CD4-positive, CD25-positive, alpha-beta regulatory T cell (primary cell): Measurements from ENCODE around the gene RGS7. TPM values are rescaled to one million over a fixed set of nuclear protein-coding genes. Genes with fewer than 3 reads are reported as not detected.
"Not testable (repeated sequence)": the region's sequence is repeated elsewhere in the genome, so short reads cannot be mapped to it uniquely, and the experiment has no call there.

Experiments used
- ATAC-seq, 2 donors: fragments of 150-1000 bp; cut with Tn5 transposase; one replicate each; pipeline ENCODE4 v1.10.0; 2021; ENCODE audit warnings: low read depth in 2 of 2, moderate number of reproducible peaks in 2 of 2, moderate library complexity in 1 of 2
- DNase-seq, 3 donors: peaks; one replicate each; pipeline versions ENCODE4 v3.0.0 to v3.0.0-alpha.2; 2012 to 2022; ENCODE audit warnings: mixed read lengths in 1 of 3
- H3K27ac ChIP-seq: one replicate; pipeline ENCODE4 v1.7.0; 2013; ENCODE audit warnings: mild to moderate bottlenecking, low read length; ENCODE audit not compliant: insufficient read depth, poor library complexity, severe bottlenecking
- H3K27me3 ChIP-seq: one replicate; pipeline ENCODE4 v1.7.0; 2013; ENCODE audit warnings: low read length; ENCODE audit not compliant: control insufficient read depth, insufficient read depth
- H3K36me3 ChIP-seq: one replicate; pipeline ENCODE4 v1.7.0; 2013; ENCODE audit warnings: mild to moderate bottlenecking, low read length, moderate library complexity; ENCODE audit not compliant: control insufficient read depth, insufficient read depth
- H3K4me1 ChIP-seq: 2 replicates; pipeline ENCODE4 v1.7.0; 2013; ENCODE audit warnings: mild to moderate bottlenecking, low read length; ENCODE audit not compliant: insufficient read depth, control insufficient read depth, poor library complexity, severe bottlenecking
- H3K4me3 ChIP-seq: one replicate; pipeline ENCODE4 v1.7.0; 2013; ENCODE audit warnings: low read depth, mild to moderate bottlenecking, low read length, moderate library complexity
- H3K9me3 ChIP-seq, 2 experiments: 1 replicate in 1 of 2; 2 replicates in 1 of 2; pipeline ENCODE4 v1.7.0; 2013; ENCODE audit warnings: low read length in 2 of 2, mild to moderate bottlenecking in 1 of 2, moderate library complexity in 1 of 2; ENCODE audit not compliant: control insufficient read depth in 2 of 2
- H3K27ac Mint-ChIP-seq, 3 donors: one replicate each; pipeline ENCODE4 v1.8.0; 2020 to 2022; ENCODE audit warnings: mild to moderate bottlenecking in 3 of 3, mixed read lengths in 3 of 3, moderate library complexity in 2 of 3
- H3K27me3 Mint-ChIP-seq: one replicate; pipeline ENCODE4 v1.8.0; 2022; ENCODE audit warnings: mild to moderate bottlenecking, mixed read lengths
- H3K36me3 Mint-ChIP-seq: one replicate; pipeline ENCODE4 v1.8.0; 2020; ENCODE audit warnings: mixed read lengths
- H3K4me1 Mint-ChIP-seq, 4 donors: one replicate each; pipeline ENCODE4 v1.8.0; 2020 to 2022; ENCODE audit warnings: mixed read lengths in 4 of 4, mild to moderate bottlenecking in 1 of 4
- H3K4me3 Mint-ChIP-seq, 4 donors: one replicate each; pipeline ENCODE4 v1.8.0; 2020 to 2022; ENCODE audit warnings: mild to moderate bottlenecking in 4 of 4, mixed read lengths in 4 of 4, moderate library complexity in 3 of 4
- H3K9me3 Mint-ChIP-seq, 7 donors: one replicate each; pipeline ENCODE4 v1.8.0; 2020 to 2022; ENCODE audit warnings: mixed read lengths in 7 of 7, mild to moderate bottlenecking in 3 of 7, moderate library complexity in 2 of 7
- polyA plus RNA-seq, 4 donors: library from polyadenylated mRNA; unstranded; fragments of 300-500 nt; fragmentation: Illumina TruSeq; gene quantifications; one replicate each; pipeline ENCODE4 v1.2.3, GENCODE V29; 2021
- total RNA-seq: library from RNA; stranded (reverse); gene quantifications from one replicate; pipeline ENCODE4 v1.2.3, GENCODE V29; 2022

RGS7 gene
- total and polyA plus RNA-seq, 5 donors from 2014 or later = not detected

DNA sequence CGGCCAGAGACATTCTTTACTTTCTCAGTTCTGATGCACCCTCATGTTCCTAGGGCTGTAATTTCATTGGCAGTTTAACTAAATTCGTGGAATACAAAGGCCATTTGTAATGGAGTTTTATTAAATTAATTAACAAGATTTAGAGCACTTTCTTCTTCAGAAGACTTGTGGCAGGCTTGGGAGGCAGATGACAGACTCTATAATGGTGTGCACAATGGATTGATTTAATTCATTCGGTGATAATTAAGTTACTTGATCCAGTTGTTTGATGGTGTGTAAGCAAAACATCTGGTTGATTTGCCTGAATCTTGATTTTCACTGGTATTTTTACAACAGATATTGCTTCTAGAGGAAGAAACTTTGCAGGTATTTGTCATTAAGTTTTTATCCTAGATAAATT is 383.1 kb downstream of the RGS7 start:
- Mint-ChIP-seq H3K4me3 (no peak overlapping the region), H3K9me3 (peaks cover 3 to 24% (median 9%) of the 10 kb centered on the region in 7 donors)

DNA sequence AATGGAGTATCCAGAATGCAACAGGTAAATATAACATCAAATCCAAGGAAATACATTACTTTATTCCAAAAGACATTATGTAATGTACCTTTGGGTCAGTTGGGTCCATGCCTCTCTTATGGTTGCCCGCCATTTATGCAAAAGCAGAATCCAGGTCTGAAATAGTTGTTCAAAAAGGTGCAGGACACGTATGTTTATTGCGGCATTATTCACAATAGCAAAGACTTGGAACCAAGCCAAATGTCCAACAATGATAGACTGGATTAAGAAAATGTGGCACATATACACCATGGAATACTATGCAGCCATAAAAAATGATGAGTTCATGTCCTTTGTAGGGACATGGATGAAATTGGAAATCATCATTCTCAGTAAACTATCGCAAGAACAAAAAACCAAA is 384.9 kb downstream of the RGS7 start:
- not testable (repeated sequence) for H3K4me1 ChIP-seq, ATAC-seq, DNase-seq, H3K4me3 ChIP-seq, H3K9me3 ChIP-seq, H3K27me3 ChIP-seq, H3K4me1 Mint-ChIP-seq, H3K36me3 ChIP-seq, H3K27ac Mint-ChIP-seq, H3K27ac ChIP-seq, H3K36me3 Mint-ChIP-seq, H3K27me3 Mint-ChIP-seq, H3K4me3 Mint-ChIP-seq
- H3K9me3 Mint-ChIP-seq = peaks cover 0 to 18% (median 5%) of the 10 kb centered on the region in 7 donors

More for the DNA sequence above, 383.1 kb downstream of the RGS7 start:
- Mint-ChIP-seq H3K4me1 (no peaks in the 10 kb centered on the region), H3K27me3 (no peaks in the 10 kb centered on the region), H3K36me3 (no peaks in the 10 kb centered on the region), H3K27ac (no peak overlapping the region)
- H3K9me3 ChIP-seq = no peaks in the 10 kb centered on the region
- no peak for ATAC-seq
- H3K4me1 ChIP-seq = no peaks in the 10 kb centered on the region
- no peak for DNase-seq
- H3K4me3 ChIP-seq = no peak overlapping the region
- no peaks in the 10 kb centered on the region for H3K27me3 ChIP-seq
- H3K36me3 ChIP-seq = no peaks in the 10 kb centered on the region
- H3K27ac ChIP-seq = no peak overlapping the region

DNA sequence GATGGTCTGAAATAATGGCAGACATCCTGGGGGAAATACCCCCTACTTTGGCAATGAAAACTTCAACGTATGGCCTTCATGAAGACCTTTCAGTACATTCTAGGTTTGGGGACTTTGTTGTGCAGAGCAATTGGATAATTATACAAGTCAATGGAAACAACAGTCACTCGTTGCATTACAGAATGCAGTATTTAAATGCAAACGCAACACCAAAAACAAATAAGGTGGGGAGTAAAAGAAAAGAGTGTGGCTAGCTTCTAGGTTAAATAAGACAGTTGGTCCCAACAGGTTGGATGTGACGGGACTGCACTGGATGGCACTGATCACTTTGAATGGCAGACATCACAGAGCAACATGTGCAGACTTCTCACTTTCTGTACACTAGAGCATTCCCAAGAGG is 386.8 kb downstream of the RGS7 start:
- ATAC-seq = no peak

DNA sequence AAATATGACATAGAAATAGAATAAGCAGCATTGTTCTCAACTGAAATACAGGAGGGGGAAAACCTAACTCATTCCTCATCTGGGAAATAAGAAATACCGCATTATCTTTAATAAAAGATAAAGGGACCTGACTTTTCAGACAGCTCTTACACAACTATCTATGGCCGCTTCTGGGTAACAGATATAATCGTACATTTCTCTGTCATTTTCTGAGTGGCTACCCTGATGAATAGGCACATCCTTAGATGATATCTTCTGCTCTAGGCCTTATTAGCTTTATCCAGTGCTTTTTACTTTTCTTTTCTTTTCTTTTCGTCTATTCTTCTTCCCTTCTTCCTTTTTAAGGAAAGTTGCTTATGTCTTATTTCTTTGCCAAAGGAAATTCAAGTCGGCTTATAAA is 388.1 kb downstream of the RGS7 start:
- Histone ChIP-seq H3K27me3 (no peaks in the 10 kb centered on the region), H3K36me3 (no peaks in the 10 kb centered on the region), H3K9me3 (no peaks in the 10 kb centered on the region), H3K4me3 (no peak overlapping the region), H3K4me1 (no peaks in the 10 kb centered on the region), H3K27ac (no peak overlapping the region)
- H3K27ac Mint-ChIP-seq = no peak overlapping the region
- peaks cover 0 to 15% (median 3%) of the 10 kb centered on the region in 7 donors for H3K9me3 Mint-ChIP-seq
- ATAC-seq = no peak
- no peaks in the 10 kb centered on the region for H3K4me1 Mint-ChIP-seq
- H3K4me3 Mint-ChIP-seq = no peak overlapping the region
- no peak for DNase-seq
- H3K27me3 Mint-ChIP-seq = no peaks in the 10 kb centered on the region
- H3K36me3 Mint-ChIP-seq = no peaks in the 10 kb centered on the region

More for the DNA sequence above, 386.8 kb downstream of the RGS7 start:
- Histone ChIP-seq H3K27ac (no peak overlapping the region), H3K36me3 (no peaks in the 10 kb centered on the region), H3K9me3 (no peaks in the 10 kb centered on the region), H3K4me3 (no peak overlapping the region), H3K4me1 (no peaks in the 10 kb centered on the region), H3K27me3 (no peaks in the 10 kb centered on the region)
- Mint-ChIP-seq H3K27me3 (no peaks in the 10 kb centered on the region), H3K4me3 (no peak overlapping the region), H3K4me1 (no peaks in the 10 kb centered on the region), H3K36me3 (no peaks in the 10 kb centered on the region), H3K27ac (no peak overlapping the region), H3K9me3 (peaks cover 0 to 18% (median 4%) of the 10 kb centered on the region in 7 donors)
- DNase-seq = no peak

DNA sequence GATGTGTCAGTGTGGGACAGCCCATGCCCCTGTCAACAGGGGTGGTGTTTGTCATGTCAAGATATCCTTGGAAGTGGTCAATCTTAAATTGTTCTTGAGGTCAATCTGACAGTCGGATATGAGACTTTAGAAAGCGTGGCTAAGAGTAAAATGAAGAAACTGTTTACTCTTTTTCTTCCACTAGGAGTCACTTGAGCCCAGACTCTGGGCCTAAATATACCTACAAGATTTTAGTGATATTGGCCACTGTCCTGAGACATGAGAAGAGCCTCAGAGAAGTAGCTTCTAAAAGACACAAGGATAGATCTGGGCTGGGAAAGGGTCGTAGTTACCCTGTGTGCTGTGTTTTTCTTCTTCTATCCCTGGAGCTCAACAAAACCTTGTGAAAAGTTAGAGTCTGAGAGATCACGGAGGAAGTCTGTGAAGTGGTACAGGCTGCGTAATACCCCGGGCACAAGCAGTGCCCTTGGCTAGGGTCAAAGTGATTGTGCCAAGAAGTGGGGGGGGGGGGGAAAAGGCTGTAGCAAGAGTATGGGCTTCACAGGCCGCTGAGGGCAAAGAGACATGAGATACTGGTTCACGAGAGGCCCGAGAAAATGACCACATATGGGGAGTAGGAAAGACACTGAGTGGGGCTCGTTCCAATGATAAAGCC is 389.8 kb downstream of the RGS7 start:
- no peak for DNase-seq
- no peaks in the 10 kb centered on the region for H3K27me3 Mint-ChIP-seq

DNA sequence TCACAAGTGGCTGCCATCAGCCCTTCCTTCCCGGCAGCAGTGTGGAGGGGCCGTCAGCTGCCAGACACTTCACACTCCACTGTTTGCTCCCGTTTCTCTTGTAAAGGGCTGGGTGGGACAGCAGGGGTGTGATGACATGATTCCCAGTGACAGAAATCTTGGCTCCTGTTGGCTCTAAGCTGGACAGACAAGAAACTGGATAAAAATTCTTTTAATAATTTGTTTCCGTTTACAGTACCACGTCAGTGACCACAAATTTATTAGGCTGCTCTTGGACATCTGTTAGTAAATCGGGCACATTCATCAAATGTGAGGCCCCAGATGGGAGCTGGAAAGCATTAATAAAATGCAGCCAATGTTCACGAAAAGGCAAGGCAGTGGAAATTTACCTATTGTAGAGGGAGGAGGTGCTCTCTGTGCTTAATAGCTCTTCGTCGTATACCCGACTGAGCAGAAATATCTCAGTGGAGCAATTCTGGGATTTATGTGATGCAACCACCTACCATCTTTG is 391.4 kb downstream of the RGS7 start:
- Histone ChIP-seq H3K9me3 (no peaks in the 10 kb centered on the region), H3K27me3 (no peaks in the 10 kb centered on the region), H3K36me3 (no peaks in the 10 kb centered on the region), H3K4me1 (no peaks in the 10 kb centered on the region), H3K4me3 (no peak overlapping the region), H3K27ac (no peak overlapping the region)
- H3K4me1 Mint-ChIP-seq = no peaks in the 10 kb centered on the region
- H3K27me3 Mint-ChIP-seq = no peaks in the 10 kb centered on the region
- ATAC-seq (no peak), DNase-seq (no peak)
- no peak overlapping the region for H3K4me3 Mint-ChIP-seq
- H3K36me3 Mint-ChIP-seq = no peaks in the 10 kb centered on the region
- H3K27ac Mint-ChIP-seq = no peak overlapping the region
- peaks cover 0 to 9% (median 3%) of the 10 kb centered on the region in 7 donors for H3K9me3 Mint-ChIP-seq

More for the DNA sequence above, 389.8 kb downstream of the RGS7 start:
- H3K27ac Mint-ChIP-seq = no peak overlapping the region
- peaks cover 0 to 15% (median 3%) of the 10 kb centered on the region in 7 donors for H3K9me3 Mint-ChIP-seq
- Histone ChIP-seq H3K27ac (no peak overlapping the region), H3K4me1 (no peaks in the 10 kb centered on the region), H3K4me3 (no peak overlapping the region), H3K36me3 (no peaks in the 10 kb centered on the region), H3K27me3 (no peaks in the 10 kb centered on the region), H3K9me3 (no peaks in the 10 kb centered on the region)
- no peak for ATAC-seq
- H3K36me3 Mint-ChIP-seq = no peaks in the 10 kb centered on the region
- no peak overlapping the region for H3K4me3 Mint-ChIP-seq
- H3K4me1 Mint-ChIP-seq = no peaks in the 10 kb centered on the region

DNA sequence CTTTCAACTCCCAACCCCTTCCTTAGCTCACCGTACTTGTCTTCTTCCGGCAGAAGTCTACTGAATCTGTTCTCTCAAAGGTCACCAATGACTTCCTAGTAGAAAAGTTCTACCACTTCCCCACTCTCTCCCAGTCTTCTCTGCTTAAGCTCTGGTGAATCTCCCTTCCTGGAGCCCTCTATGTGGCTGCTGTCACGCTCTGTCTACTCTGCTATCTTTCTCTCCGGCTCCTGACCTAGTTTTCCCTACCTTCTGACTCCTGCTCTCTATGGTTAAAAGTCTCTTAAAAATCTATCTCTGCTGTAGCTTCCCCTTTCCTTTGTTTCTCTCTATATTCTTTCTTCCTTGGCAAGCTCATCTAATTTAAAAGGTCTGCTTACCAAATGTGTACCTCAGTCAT is 394.9 kb downstream of the RGS7 start:
- H3K27me3 Mint-ChIP-seq = no peaks in the 10 kb centered on the region
- Histone ChIP-seq H3K4me1 (no peaks in the 10 kb centered on the region), H3K27me3 (no peaks in the 10 kb centered on the region), H3K27ac (no peak overlapping the region), H3K9me3 (no peaks in the 10 kb centered on the region), H3K36me3 (no peaks in the 10 kb centered on the region), H3K4me3 (no peak overlapping the region)
- no peak for ATAC-seq
- no peak for DNase-seq
- no peaks in the 10 kb centered on the region for H3K36me3 Mint-ChIP-seq
- H3K9me3 Mint-ChIP-seq = peaks cover 0 to 3% (median 2%) of the 10 kb centered on the region in 7 donors
- no peak overlapping the region for H3K27ac Mint-ChIP-seq
- no peaks in the 10 kb centered on the region for H3K4me1 Mint-ChIP-seq
- no peak overlapping the region for H3K4me3 Mint-ChIP-seq

DNA sequence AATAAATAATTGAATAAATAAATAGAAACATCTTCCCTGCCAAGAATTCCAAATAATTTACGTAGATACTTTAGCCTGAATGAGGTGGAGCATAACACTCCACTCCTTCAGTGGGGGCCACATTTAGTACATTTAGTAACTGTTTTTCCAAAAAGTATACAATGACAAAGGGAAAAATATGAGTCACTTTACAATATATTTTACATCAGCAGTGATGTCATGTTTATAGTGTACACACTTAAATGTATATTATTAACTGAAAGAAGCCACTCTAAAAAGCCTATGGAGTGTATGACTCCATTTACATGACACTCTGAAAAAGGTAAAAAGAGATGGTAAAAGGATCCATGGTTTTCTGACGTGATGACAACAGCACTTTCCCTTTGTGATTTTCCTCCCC is 400.6 kb downstream of the RGS7 start:
- no peaks in the 10 kb centered on the region for H3K4me1 Mint-ChIP-seq

More for the DNA sequence above, 400.6 kb downstream of the RGS7 start:
- no peaks in the 10 kb centered on the region for H3K4me1 ChIP-seq
- H3K27me3 ChIP-seq = no peaks in the 10 kb centered on the region
- H3K36me3 ChIP-seq = no peaks in the 10 kb centered on the region
- ATAC-seq = no peak
- Mint-ChIP-seq H3K4me3 (no peak overlapping the region), H3K27ac (no peak overlapping the region), H3K36me3 (no peaks in the 10 kb centered on the region), H3K9me3 (peaks cover 0 to 10% (median 4%) of the 10 kb centered on the region in 7 donors), H3K27me3 (no peaks in the 10 kb centered on the region)
- no peaks in the 10 kb centered on the region for H3K9me3 ChIP-seq
- H3K27ac ChIP-seq = no peak overlapping the region
- DNase-seq = no peak
- no peak overlapping the region for H3K4me3 ChIP-seq
